Stimulated activated CD8-positive, alpha-beta memory T cell treated with anti-CD3 and anti-CD28 coated beads, Interleukin-7, amount 100 ng/mL, for 4 hours (primary cell): Measurements from ENCODE around the gene FTCD.
"Not testable (repeated sequence)": the region's sequence is repeated elsewhere in the genome, so short reads cannot be mapped to it uniquely, and the experiment has no call there.

ENCODE experiments used
- DNase-seq, 2 donors: peaks; one replicate each; pipeline ENCODE4 v3.0.0-alpha.2; 2020; ENCODE audit warnings: low read depth in 2 of 2

Gene FTCD

GRCh38 chr21:46111857-46112724 lies 43.3 kb downstream of the FTCD start:
- no peak for DNase-seq

- DNase-seq, result no peak
Measured at GRCh38 chr21:46111193-46111571, 44.2 kb downstream of the FTCD start.

- DNase-seq, result no peak
Measured at GRCh38 chr21:46110499-46111192, 44.7 kb downstream of the FTCD start.

- no peak for DNase-seq
Measured at GRCh38 chr21:46109313-46110221, 45.8 kb downstream of the FTCD start.

GRCh38 chr21:46108827-46109312 lies 46.5 kb downstream of the FTCD start:
- DNase-seq, result no peak

GRCh38 chr21:46107376-46107775 lies 48.0 kb downstream of the FTCD start:
- not testable (repeated sequence) for DNase-seq

GRCh38 chr21:46104104-46104503 lies 51.3 kb downstream of the FTCD start:
- no peak for DNase-seq

GRCh38 chr21:46100906-46101305 lies 54.5 kb downstream of the FTCD start:
- DNase-seq, result no peak

- DNase-seq, result no peak
Measured at GRCh38 chr21:46100426-46100825, 55.0 kb downstream of the FTCD start.

GRCh38 chr21:46100020-46100419 lies 55.4 kb downstream of the FTCD start:
- DNase-seq, result no peak

GRCh38 chr21:46099476-46099875 lies 55.9 kb downstream of the FTCD start:
- no peak for DNase-seq

GRCh38 chr21:46098303-46099141 lies 56.9 kb downstream of the FTCD start:
- no peak for DNase-seq

- DNase-seq, result peak in 1 of 2 donors; percentile 39
Measured at GRCh38 chr21:46097336-46098293, 57.8 kb downstream of the FTCD start, which contains the start of gene COL6A2. TSS of gene COL6A2 (plus strand) at chr21:46098112.

GRCh38 chr21:46096596-46097335 lies 58.6 kb downstream of the FTCD start:
- DNase-seq, result no peak

- no peak for DNase-seq
Measured at GRCh38 chr21:46095814-46096595, 59.4 kb downstream of the FTCD start.

GRCh38 chr21:46095083-46095719 lies 60.2 kb downstream of the FTCD start:
- no peak for DNase-seq

- DNase-seq, result no peak
Measured at GRCh38 chr21:46094401-46095082, 60.8 kb downstream of the FTCD start.
